Thyroid gland (tissue), 4 donors: Measurements from ENCODE around the gene SETBP1.

ENCODE experiments used
- POLR2A ChIP-seq, 2 donors: fragments of 450-650 bp; IDR thresholded peaks; one replicate each; pipeline ENCODE4 v1.6.1; 2017; ENCODE audit warnings: antibody characterized with exemption in 2 of 2, mild to moderate bottlenecking in 2 of 2, moderate library complexity in 1 of 2
- TF ChIP-seq, protein P1 (sequence below), 6 experiments: fragments of 200-600 bp in 3 of 6; fragments of 450-650 bp in 3 of 6; sonication (generic) in 3 of 6; IDR thresholded peaks; one replicate each; pipeline ENCODE4 v1.5.1; 2016 to 2019; ENCODE audit warnings: antibody characterized with exemption in 6 of 6, mild to moderate bottlenecking in 2 of 6, inconsistent platforms in 1 of 6, moderate library complexity in 1 of 6

DNA sequence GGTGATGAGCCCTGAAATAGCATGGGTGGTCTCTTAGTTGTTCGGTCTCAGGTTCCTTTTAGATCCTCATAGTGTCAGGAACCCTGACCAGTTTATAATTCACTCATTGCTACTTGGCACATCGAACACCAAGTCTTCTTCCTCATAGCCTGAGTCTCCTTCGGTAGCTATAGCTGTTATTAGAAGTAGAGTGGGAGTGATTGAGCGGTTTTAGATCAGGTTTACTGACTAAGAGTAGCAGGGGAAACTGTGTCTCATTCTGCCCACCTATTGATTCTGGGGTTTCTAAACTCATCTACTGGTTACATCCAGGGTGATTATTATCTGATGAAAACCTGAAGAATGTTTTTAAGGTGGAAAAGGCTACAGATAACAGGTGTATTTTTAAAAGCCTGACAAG lies 114.6 kb downstream of the SETBP1 start:
- TF ChIP-seq, protein P1, sequence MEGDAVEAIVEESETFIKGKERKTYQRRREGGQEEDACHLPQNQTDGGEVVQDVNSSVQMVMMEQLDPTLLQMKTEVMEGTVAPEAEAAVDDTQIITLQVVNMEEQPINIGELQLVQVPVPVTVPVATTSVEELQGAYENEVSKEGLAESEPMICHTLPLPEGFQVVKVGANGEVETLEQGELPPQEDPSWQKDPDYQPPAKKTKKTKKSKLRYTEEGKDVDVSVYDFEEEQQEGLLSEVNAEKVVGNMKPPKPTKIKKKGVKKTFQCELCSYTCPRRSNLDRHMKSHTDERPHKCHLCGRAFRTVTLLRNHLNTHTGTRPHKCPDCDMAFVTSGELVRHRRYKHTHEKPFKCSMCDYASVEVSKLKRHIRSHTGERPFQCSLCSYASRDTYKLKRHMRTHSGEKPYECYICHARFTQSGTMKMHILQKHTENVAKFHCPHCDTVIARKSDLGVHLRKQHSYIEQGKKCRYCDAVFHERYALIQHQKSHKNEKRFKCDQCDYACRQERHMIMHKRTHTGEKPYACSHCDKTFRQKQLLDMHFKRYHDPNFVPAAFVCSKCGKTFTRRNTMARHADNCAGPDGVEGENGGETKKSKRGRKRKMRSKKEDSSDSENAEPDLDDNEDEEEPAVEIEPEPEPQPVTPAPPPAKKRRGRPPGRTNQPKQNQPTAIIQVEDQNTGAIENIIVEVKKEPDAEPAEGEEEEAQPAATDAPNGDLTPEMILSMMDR (IDR thresholded peaks at IDR 0.05): no peak
- no peak for TF ChIP-seq POLR2A (IDR thresholded peaks at IDR 0.05)
